Measurements from ENCODE around the gene RPP38.

Gene RPP38, protein sequence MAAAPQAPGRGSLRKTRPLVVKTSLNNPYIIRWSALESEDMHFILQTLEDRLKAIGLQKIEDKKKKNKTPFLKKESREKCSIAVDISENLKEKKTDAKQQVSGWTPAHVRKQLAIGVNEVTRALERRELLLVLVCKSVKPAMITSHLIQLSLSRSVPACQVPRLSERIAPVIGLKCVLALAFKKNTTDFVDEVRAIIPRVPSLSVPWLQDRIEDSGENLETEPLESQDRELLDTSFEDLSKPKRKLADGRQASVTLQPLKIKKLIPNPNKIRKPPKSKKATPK

GRCh38 chr10:15097011-15097812 lies at the start of gene RPP38:
TSS of gene RPP38 (plus strand) at chr10:15097355. CDS start at chr10:15103315, 5,960 bp downstream.
- peak; percentile 94 to 95 (median 94) for DNase-seq

DNA sequence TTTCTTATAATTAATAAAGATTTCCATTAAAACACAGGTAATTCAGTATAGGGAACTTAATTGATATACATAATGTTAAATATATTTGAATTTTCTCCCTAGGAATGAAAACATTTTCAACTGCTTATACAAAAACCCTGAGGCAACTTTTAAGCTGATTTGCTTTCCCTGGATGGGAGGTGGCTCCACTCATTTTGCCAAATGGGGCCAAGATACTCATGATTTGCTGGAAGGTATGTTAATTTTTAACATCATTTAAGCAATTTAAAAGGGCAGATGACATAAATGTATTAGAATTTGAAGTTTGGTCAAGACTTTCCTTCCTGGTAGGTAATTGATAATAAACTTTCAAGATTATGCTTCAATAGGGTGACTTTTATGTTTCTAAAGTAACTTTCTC lies 47.6 kb upstream of the RPP38 start:
- DNase-seq, result no peak

- DNase-seq, result no peak
These were observed 45.0 kb upstream of the RPP38 start for GRCh38 chr10:15052121-15052520.

DNA sequence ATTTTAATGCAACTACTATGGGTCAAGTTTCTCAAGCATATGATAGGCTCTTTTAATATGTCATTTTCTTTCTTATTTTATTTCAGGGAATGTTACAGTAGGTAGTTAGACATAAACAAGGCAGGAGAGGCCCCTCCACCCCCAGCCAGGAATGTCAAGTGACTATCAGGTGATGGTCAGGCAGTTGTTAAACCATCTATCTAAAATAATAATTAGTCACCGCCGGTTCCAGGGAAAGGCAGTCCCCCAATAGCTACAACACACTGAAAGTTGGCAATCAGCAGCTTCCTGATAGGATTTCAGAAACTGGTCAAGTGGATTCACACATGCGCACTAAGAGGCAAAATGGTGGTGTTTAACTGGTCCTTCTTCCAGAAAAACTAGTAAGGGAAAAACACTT lies 44.1 kb upstream of the RPP38 start:
- no peak for DNase-seq

GRCh38 chr10:15058689-15059088 lies 38.5 kb upstream of the RPP38 start:
- no peak for DNase-seq

- DNase-seq, result no peak
These were observed 37.2 kb upstream of the RPP38 start for GRCh38 chr10:15059914-15060313.

- DNase-seq, result no peak
These were observed 36.5 kb upstream of the RPP38 start for GRCh38 chr10:15060638-15061037.

- DNase-seq, result no peak
These were observed 30.0 kb upstream of the RPP38 start for GRCh38 chr10:15067154-15067553.

DNA sequence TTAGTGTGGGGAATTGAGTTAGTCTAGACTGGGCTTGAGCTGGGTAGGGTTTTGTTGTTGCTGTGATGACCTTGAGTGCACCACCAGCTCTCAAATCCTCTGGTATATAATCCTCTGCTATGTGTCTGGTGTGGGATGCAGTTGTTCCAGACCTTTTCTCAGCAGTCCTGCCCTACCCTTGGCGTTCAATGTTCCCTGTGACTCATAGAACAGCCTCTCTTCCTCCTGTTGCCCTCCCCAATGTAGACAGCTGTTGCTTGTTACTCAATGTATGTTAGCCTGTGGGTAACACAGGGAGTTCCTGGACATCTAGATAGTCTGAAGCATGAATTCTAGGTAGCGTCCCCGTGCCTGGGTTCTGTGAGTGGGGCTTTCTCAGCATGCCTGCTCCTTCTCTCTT lies 28.4 kb upstream of the RPP38 start:
- no peak for DNase-seq

GRCh38 chr10:15069230-15069629 lies 27.9 kb upstream of the RPP38 start:
- DNase-seq, result no peak

DNA sequence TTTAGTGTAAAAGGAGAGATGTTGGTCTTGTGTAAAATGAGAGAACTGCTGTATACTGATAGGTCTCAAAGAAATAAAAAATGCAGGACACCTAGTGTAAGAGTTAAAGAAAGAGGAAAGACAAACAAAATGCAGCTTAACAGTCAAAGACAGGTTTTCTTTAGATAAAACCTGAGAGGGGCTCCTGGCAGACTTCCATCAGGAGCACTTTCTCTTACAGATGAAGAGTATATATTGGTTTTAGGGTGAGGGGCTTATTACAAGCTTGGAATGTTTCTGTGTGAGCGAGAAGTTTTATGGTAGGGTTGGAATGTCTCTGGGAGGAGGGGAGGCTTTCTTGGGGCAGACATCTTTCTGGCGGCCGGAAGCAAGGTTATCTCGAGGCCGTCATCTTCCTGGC lies 24.8 kb upstream of the RPP38 start:
- DNase-seq, result no peak

DNA sequence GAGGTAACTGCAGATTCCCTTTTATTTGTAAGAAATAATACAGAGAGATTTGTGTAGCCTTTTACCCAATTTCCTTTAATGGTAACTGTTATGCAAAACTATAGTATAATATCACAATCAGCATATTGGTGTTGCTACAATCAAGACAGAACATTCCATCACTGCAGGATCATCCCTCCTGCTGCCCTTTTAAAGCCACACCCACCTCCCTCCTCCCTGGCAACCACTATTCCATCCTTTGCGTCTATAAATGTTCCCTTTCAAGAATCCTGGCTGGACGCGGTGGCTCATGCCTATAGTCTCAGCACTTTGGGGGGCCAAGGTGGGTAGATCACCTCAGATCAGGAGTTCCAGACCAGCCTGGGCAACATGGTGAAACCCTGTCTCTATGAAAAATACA lies 21.7 kb upstream of the RPP38 start:
- DNase-seq, result no peak

- DNase-seq, result no peak
These were observed 13.3 kb upstream of the RPP38 start for GRCh38 chr10:15083674-15084501.

DNA sequence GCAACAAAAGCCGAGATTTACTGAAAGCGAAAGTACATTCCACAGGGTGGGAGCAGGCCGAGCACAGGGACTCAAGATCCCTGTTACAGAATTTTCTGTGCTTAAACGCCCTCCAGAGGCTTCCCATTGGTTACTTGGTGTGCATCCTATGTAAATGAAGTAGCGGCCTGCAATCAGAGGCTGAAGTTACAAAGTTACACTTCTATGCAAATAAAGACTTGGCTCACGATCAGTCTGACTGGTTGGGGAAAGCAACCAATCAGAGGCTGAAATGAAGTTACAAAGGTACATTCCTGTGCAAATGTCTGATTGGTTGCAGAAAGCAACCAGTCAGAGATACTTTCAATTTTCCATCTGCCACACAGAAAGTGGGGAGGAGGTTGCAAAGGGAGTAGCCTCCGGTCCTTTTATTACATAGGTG lies 12.6 kb upstream of the RPP38 start:
- DNase-seq, result no peak

DNA sequence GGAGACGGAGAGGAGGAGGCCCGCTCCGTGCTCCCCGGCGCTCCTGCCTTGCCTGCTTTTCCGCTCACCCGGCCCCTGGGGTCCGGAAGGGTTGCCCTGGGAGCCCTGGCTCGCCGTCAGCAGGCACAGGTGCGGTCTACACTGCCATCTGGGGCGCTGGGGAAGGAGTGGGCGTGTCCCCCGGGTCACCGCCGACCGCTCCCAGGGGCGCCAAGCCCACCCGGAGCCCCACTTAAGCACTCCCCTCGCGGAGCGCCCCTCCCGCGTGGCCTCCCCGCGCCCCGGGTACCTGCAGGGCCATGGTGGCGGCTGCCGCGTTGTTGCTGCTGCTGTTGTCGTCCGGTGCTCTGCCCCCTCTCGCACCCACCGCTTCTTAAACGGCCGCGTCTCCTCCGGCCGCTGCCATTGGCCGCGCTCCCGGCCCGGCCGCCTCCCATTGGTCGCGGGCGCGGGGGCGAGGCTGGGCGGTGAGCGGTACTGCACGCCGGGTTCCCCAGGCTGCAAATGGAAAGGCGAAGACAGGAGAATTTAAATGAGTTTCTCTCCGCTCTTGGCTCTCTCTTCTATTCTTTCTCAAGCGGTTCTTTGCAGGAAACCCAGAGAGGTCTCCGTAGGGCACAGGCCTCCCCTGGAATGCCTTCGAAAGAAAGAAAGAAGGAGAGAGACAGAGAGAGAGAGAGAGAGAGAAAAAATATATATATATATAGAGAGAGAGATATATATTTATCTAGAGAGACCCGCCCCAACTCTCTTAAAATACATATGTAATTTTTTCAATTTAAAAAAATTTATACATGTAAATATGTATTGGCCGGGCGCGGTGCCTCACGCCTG lies 8.5 kb upstream of the RPP38 start, which contains the start of gene ACBD7:
Gene ACBD7 (minus strand): TSS at position 349 of the 834 bp plus-strand sequence. CDS start 48 bp downstream, at position 301.
- peak; percentile 24 to 79 (median 59) for DNase-seq

DNA sequence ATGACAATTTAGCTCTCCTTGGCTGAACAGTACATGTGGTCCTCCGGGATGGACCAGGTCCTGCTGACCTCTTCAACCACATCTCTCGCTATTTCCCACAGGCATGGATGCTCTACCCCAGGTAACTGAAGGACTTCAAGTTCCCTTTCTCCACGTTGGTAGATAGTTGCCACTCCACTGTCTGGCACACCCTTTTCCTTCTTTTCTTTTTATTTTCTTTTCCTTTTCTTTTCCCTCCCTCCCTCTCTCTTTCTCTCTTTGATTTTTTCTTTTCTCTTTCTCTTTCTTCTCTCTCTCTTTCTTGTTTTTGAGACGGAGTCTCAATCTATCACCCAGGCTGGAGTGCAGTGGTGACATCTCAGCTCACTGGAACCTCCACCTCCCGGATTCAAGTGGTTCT lies 5.7 kb upstream of the RPP38 start:
- no peak for DNase-seq

GRCh38 chr10:15092855-15093408 lies 4.2 kb upstream of the RPP38 start:
- DNase-seq, result no peak

- DNase-seq, result no peak
These were observed 519 bp upstream of the RPP38 start for GRCh38 chr10:15096661-15097010.

DNA sequence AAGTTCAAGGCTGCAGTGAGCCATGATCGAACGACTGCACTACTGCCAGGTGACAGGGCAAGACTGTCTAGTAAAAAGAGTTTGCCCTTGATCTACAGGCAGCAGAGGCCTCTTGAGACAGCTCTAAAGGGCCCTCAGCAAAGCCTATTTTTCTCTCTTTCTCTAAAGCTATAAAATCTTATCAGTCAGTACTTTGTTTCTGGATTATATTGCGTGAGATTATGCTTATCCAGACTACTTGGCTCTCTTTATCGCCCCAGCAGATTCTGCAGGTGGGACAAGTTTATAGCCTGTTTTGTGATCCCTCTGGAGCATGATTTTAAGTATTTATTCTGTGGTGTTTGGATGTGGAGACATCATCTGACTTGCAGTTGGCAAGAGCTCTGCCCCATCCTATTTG lies 2.7 kb downstream of the RPP38 start:
- DNase-seq, result no peak

DNA sequence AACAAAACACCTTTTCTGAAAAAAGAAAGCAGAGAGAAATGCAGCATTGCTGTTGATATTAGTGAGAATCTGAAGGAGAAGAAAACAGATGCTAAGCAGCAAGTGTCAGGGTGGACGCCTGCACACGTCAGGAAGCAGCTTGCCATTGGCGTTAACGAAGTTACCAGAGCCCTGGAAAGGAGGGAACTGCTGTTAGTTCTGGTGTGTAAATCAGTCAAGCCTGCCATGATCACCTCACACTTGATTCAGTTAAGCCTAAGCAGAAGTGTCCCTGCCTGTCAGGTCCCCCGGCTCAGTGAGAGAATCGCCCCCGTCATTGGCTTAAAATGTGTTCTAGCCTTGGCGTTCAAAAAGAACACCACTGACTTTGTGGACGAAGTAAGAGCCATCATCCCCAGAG lies 6.4 kb downstream of the RPP38 start:
- no peak for DNase-seq

- DNase-seq, result peak in 3 of 4 experiments; percentile 42 to 61 (median 44)
These were observed 9.3 kb downstream of the RPP38 start for GRCh38 chr10:15106352-15107013.

DNA sequence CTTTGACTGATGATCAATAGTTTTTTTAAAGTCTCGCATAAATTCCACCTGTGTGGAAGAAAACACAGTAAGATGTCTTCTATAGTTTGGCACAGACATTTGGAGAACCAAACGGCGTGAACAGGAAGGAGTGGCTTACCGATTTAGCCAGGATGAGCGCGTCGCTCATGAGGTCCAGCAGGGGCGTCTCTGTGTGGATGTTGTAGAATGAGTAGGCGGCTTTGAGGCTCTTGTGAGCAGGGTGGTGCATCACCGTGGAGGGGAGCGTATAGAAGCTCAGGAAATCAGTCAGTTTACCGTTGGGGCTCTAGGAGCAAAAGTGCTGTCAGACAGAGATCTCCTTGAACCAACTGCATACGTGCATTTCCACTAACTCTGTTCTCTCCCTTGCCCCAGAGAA lies 15.5 kb downstream of the RPP38 start:
- DNase-seq, result no peak

Data from activated naive CD4-positive, alpha-beta T cell (primary cell).